IMR-90 (cell line): ENCODE measurements around the gene PARL. TPM values are rescaled to one million over a fixed set of nuclear protein-coding genes. Genes with fewer than 3 reads are reported as not detected.

Experiments
- ATAC-seq: fragments of 200-7000 bp; cut with Tn5 transposase; 2 replicates; pipeline ENCODE4 v1.9.1; 2020; ENCODE audit warnings: low read depth, mild to moderate bottlenecking, moderate library complexity
- BruUV-seq: library from RNA; stranded (reverse); fragments of 400-500 nt; replicated peaks from 2 replicates; lab custom pipeline; 2021; lab: Mats Ljungman, UMichigan
- CTCF ChIA-PET: fragments of 300-600 bp; formaldehyde crosslinking; extraction: SDS; loops from one replicate; lab custom pipeline; 2021; ENCODE audit warnings: antibody characterized with exemption; lab: Yijun Ruan, JAX
- POLR2A ChIA-PET: fragments of 300-600 bp; sonication (Branson Sonifier 250); formaldehyde crosslinking; loops from one replicate; lab custom pipeline; 2022; ENCODE audit warnings: antibody characterized with exemption; ENCODE audit not compliant: unreplicated experiment; lab: Charles Lee
- DNase-seq: peaks from one replicate; pipeline ENCODE4 v3.0.0; 2013
- H2AFZ ChIP-seq: replicated peaks from 2 replicates; pipeline ENCODE3; 2013; ENCODE audit warnings: low read length, mild to moderate bottlenecking; ENCODE audit not compliant: poor library complexity
- H2AK5ac ChIP-seq: 2 replicates; pipeline ENCODE4 v1.6.1; 2013; ENCODE audit warnings: low read depth, low read length, inconsistent platforms
- H2AK9ac ChIP-seq: replicated peaks from 2 replicates; pipeline ENCODE3; 2013; ENCODE audit warnings: mild to moderate bottlenecking, low read depth, low read length, moderate library complexity; ENCODE audit not compliant: poor library complexity
- H2BK120ac ChIP-seq: 2 replicates; pipeline ENCODE4 v1.6.1; 2013; ENCODE audit warnings: low read depth, low read length, inconsistent platforms
- H2BK15ac ChIP-seq: 3 replicates; pipeline ENCODE4 v1.6.1; 2013; ENCODE audit warnings: low read depth, low read length, inconsistent platforms
- H2BK20ac ChIP-seq: 2 replicates; pipeline ENCODE4 v1.6.1; 2013; ENCODE audit warnings: low read depth, mild to moderate bottlenecking, inconsistent platforms, low read length, moderate library complexity
- H2BK5ac ChIP-seq: 2 replicates; pipeline ENCODE4 v1.6.1; 2013; ENCODE audit warnings: mild to moderate bottlenecking, low read depth, low read length, inconsistent platforms; ENCODE audit not compliant: poor library complexity, severe bottlenecking
- H3K14ac ChIP-seq: replicated peaks from 2 replicates; pipeline ENCODE4 v1.6.1; 2013; ENCODE audit warnings: low read depth, low read length, inconsistent platforms
- H3K18ac ChIP-seq: 2 replicates; pipeline ENCODE4 v1.6.1; 2013; ENCODE audit warnings: low read depth, low read length, control low read depth
- H3K23ac ChIP-seq: 2 replicates; pipeline ENCODE4 v1.6.1; 2013; ENCODE audit warnings: low read depth, low read length, inconsistent platforms
- H3K27ac ChIP-seq: 2 replicates; pipeline ENCODE4 v1.5.1; 2013; ENCODE audit warnings: mild to moderate bottlenecking, control low read depth, low read length; ENCODE audit not compliant: insufficient read depth
- H3K27me3 ChIP-seq: 2 replicates; pipeline ENCODE4 v1.6.1; 2013; ENCODE audit warnings: low read length; ENCODE audit not compliant: control insufficient read depth, insufficient read depth
- H3K36me3 ChIP-seq: 2 replicates; pipeline ENCODE4 v1.6.1; 2013; ENCODE audit warnings: low read length, mixed read lengths; ENCODE audit not compliant: control insufficient read depth, insufficient read depth
- H3K4ac ChIP-seq: 2 replicates; pipeline ENCODE4 v1.6.1; 2013; ENCODE audit warnings: low read depth, low read length, inconsistent platforms
- H3K4me1 ChIP-seq: 2 replicates; pipeline ENCODE4 v1.6.1; 2013; ENCODE audit warnings: low read length, mixed read lengths; ENCODE audit not compliant: control insufficient read depth, insufficient read depth
- H3K4me2 ChIP-seq: 2 replicates; pipeline ENCODE4 v1.6.1; 2013; ENCODE audit warnings: low read depth, mild to moderate bottlenecking, control low read depth, low read length, moderate library complexity
- H3K4me3 ChIP-seq: 2 replicates; pipeline ENCODE4 v1.5.1; 2013; ENCODE audit warnings: low read depth, mild to moderate bottlenecking, control low read depth, low read length, moderate library complexity; ENCODE audit not compliant: insufficient read depth
- H3K56ac ChIP-seq: 2 replicates; pipeline ENCODE4 v1.6.1; 2013; ENCODE audit warnings: low read length, inconsistent platforms; ENCODE audit not compliant: insufficient read depth; ENCODE audit errors: extremely low read depth
- H3K79me1 ChIP-seq, 2 experiments: 2 replicates each; pipeline ENCODE4 v1.6.1; 2013; ENCODE audit warnings: low read length in 2 of 2, inconsistent platforms in 1 of 2, low read depth in 1 of 2
- H3K9ac ChIP-seq: 2 replicates; pipeline ENCODE4 v1.6.1; 2013; ENCODE audit warnings: low read depth, low read length, control low read depth
- H3K9me1 ChIP-seq: 2 replicates; pipeline ENCODE4 v1.6.1; 2013; ENCODE audit warnings: low read length, inconsistent platforms; ENCODE audit not compliant: insufficient read depth
- H3K9me3 ChIP-seq: 2 replicates; pipeline ENCODE4 v1.6.1; 2013; ENCODE audit warnings: low read length; ENCODE audit not compliant: control insufficient read depth, insufficient read depth
- H4K20me1 ChIP-seq: 2 replicates; pipeline ENCODE4 v1.6.1; 2013; ENCODE audit warnings: low read length, inconsistent platforms; ENCODE audit not compliant: insufficient read depth
- H4K5ac ChIP-seq: 2 replicates; pipeline ENCODE4 v1.6.1; 2013; ENCODE audit warnings: mild to moderate bottlenecking, low read depth, low read length, control low read depth
- H4K8ac ChIP-seq, 2 experiments: 2 replicates each; pipeline ENCODE4 v1.6.1; 2013; ENCODE audit warnings: low read depth in 2 of 2, low read length in 2 of 2, control low read depth in 1 of 2, inconsistent platforms in 1 of 2
- H4K91ac ChIP-seq: 2 replicates; pipeline ENCODE4 v1.6.1; 2013; ENCODE audit warnings: low read depth, low read length, inconsistent platforms; ENCODE audit not compliant: insufficient read depth
- BHLHE40 ChIP-seq: fragments of 150-350 bp; IDR thresholded peaks from 2 replicates; pipeline ENCODE4 v1.6.1; 2016; ENCODE audit warnings: mild to moderate bottlenecking, low read depth, low read length
- CEBPB ChIP-seq: IDR thresholded peaks from 2 replicates; pipeline ENCODE4 v1.6.1; 2012; ENCODE audit warnings: low read depth, low read length, improper control_type of control experiment
- CHD1 ChIP-seq: IDR thresholded peaks from 2 replicates; pipeline ENCODE4 v1.6.1; 2012; ENCODE audit warnings: low read depth, low read length, improper control_type of control experiment
- FOS ChIP-seq: fragments of 150-350 bp; IDR thresholded peaks from 2 replicates; pipeline ENCODE4 v1.6.1; 2016; ENCODE audit warnings: low read depth, low read length
- MAZ ChIP-seq: IDR thresholded peaks from 2 replicates; pipeline ENCODE4 v1.6.1; 2012; ENCODE audit warnings: low read depth, mild to moderate bottlenecking, low read length, improper control_type of control experiment, moderate library complexity, borderline replicate concordance
- MXI1 ChIP-seq: IDR thresholded peaks from 2 replicates; pipeline ENCODE4 v1.6.1; 2012; ENCODE audit warnings: low read depth, mild to moderate bottlenecking, low read length, moderate library complexity, borderline replicate concordance
- NFE2L2 ChIP-seq: fragments of 150-350 bp; IDR thresholded peaks from 2 replicates; pipeline ENCODE4 v1.6.1; 2016; ENCODE audit warnings: low read depth, mild to moderate bottlenecking, low read length
- RAD21 ChIP-seq: IDR thresholded peaks from 2 replicates; pipeline ENCODE4 v1.6.1; 2012; ENCODE audit warnings: low read length, improper control_type of control experiment
- WGBS, 2 experiments: methylation state at CpG; one replicate each; pipeline versions ENCODE4 v1.1.5 to v1.1.7; 2013; ENCODE audit warnings: missing lambda C conversion rate in 2 of 2; ENCODE audit not compliant: insufficient read length in 1 of 2; ENCODE audit errors: extremely low coverage in 2 of 2; 5-methylcytosine and 5-hydroxymethylcytosine counted together
- dilution Hi-C: fragments of 300-500 bp; cut with HindIII; formaldehyde crosslinking; loops from one replicate; pipeline ENCODE4 v1.14.3; 2018; ENCODE audit warnings: low sequenced_read_pairs; ENCODE audit not compliant: unreplicated experiment
- in situ Hi-C: fragments of 300-500 bp; cut with MboI; formaldehyde crosslinking; loops from 3 replicates; pipeline ENCODE4 v1.14.3; 2019; ENCODE audit warnings: low sequenced_read_pairs, inconsistent platforms, mixed read lengths
- intact Hi-C: fragments of 100-400 bp; cut with micrococcal nuclease; formaldehyde crosslinking; loops from 2 replicates; pipeline ENCODE4 v1.10.0; 2022
- polyA plus RNA-seq, 3 experiments: library from polyadenylated mRNA; depleted of rRNA; stranded (reverse); fragments of >200 nt; gene quantifications; 2 replicates each; pipeline ENCODE4 v1.2.3, GENCODE V29; 2012; ENCODE audit warnings: low replicate concordance in 1 of 3
- total RNA-seq: library from RNA; depleted of rRNA; stranded (reverse); fragments of >200 nt; gene quantifications from 2 replicates; pipeline ENCODE4 v1.2.3, GENCODE V29; 2012

The PARL gene
- total and polyA plus RNA-seq, 2 of the 4 experiments (the other 2 are of a cell fraction), result 35.5 to 42.6 TPM

- H3K23ac ChIP-seq, result no peak overlapping the region
- in situ Hi-C loops, result no loop called here
These were observed 47.2 kb upstream of the PARL start for GRCh38 chr3:183931881-183932280.

More at GRCh38 chr3:183931881-183932280, 47.2 kb upstream of the PARL start:
- Histone ChIP-seq H3K27me3 (no peaks in the 10 kb centered on the region), H2AFZ (no peak overlapping the region), H4K91ac (no peak overlapping the region), H2BK5ac (no peak overlapping the region), H3K79me1 (no peaks in the 10 kb centered on the region; a peak in 1 of 4 replicates), H4K20me1 (no peaks in the 10 kb centered on the region), H2AK9ac (no peak overlapping the region), H3K4me1 (no peaks in the 10 kb centered on the region), H3K36me3 (peaks cover 19% of the 10 kb centered on the region), H2BK15ac (no peak overlapping the region), H4K8ac (no peak overlapping the region), H2AK5ac (no peak overlapping the region), H3K4me2 (no peak overlapping the region), H4K5ac (no peak overlapping the region), H3K14ac (no peak overlapping the region), H3K9ac (no peak overlapping the region), H3K4ac (no peak overlapping the region), H3K27ac (no peak overlapping the region), H2BK20ac (no peak overlapping the region), H2BK120ac (no peak overlapping the region), H3K9me3 (no peaks in the 10 kb centered on the region), H3K18ac (no peak overlapping the region), H3K56ac (no peak overlapping the region), H3K9me1 (0 out of 2 replicates have a peak, but pooled peaks cover 3% of the 10 kb centered on the region), H3K4me3 (no peak overlapping the region)
- intact Hi-C loops (no loop called here), dilution Hi-C loops (no loop called here)
- no peak for DNase-seq
- CTCF ChIA-PET, result no interaction called here
- BruUV-seq, result no TSS peak
- TF ChIP-seq BHLHE40, result no peak
- TF ChIP-seq MAZ, result no peak
- TF ChIP-seq RAD21, result no peak
- no peak for TF ChIP-seq MXI1
- TF ChIP-seq CEBPB, result no peak
- no peak for TF ChIP-seq CHD1
- TF ChIP-seq FOS, result no peak
- TF ChIP-seq NFE2L2, result no peak
- ATAC-seq, result no peak
- 100% methylated on average over 1 of the region's 2 CpGs; no CpG with 5 or more reads in 1 of the 2 experiments for WGBS, 2 experiments
- POLR2A ChIA-PET, result no interaction called here
